ENCODE measurements around the gene TMEM232. TPM values are rescaled to one million over a fixed set of nuclear protein-coding genes. Genes with fewer than 3 reads are reported as not detected.
A peak's percentile ranks its signal among the peaks of the same experiment; 100 is the strongest.

TMEM232 gene
- total and polyA plus RNA-seq, 8 donors = 2.4 to 8.4 (median 5.2) TPM

DNA sequence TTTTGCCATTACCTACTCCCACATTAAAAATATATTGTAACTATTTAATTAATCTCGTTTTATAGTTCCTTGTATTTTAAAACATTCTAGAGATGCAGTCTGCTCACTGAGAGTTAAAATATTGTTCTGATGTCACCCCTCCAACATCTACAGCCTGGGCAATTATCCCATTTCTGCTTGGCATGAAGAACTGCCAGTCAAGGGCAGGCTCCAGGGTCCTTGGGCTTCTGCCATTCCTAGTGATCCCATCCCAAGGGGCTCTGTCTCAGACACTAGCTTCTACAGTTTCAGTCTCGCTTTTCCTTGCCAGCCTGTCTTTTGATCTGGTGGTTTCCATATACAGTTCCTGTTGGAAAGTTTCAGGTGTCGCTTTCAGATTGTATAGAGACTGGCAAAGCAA is 287.2 kb downstream of the TMEM232 start:
- ATAC-seq (no peak), DNase-seq (no peak)
- TF ChIP-seq, protein P1, sequence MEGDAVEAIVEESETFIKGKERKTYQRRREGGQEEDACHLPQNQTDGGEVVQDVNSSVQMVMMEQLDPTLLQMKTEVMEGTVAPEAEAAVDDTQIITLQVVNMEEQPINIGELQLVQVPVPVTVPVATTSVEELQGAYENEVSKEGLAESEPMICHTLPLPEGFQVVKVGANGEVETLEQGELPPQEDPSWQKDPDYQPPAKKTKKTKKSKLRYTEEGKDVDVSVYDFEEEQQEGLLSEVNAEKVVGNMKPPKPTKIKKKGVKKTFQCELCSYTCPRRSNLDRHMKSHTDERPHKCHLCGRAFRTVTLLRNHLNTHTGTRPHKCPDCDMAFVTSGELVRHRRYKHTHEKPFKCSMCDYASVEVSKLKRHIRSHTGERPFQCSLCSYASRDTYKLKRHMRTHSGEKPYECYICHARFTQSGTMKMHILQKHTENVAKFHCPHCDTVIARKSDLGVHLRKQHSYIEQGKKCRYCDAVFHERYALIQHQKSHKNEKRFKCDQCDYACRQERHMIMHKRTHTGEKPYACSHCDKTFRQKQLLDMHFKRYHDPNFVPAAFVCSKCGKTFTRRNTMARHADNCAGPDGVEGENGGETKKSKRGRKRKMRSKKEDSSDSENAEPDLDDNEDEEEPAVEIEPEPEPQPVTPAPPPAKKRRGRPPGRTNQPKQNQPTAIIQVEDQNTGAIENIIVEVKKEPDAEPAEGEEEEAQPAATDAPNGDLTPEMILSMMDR (IDR thresholded peaks at IDR 0.05) = no peak
- intact Hi-C loops (cut with DNase I) = no loop called here
- Histone ChIP-seq H3K27me3 (no peaks in the 10 kb centered on the region), H3K9me3 (peaks cover 0 to 4% of the 10 kb centered on the region in 2 donors), H3K36me3 (no peaks in the 10 kb centered on the region), H3K4me1 (no peaks in the 10 kb centered on the region), H3K27ac (no peak overlapping the region), H3K4me3 (no peak overlapping the region)

DNA sequence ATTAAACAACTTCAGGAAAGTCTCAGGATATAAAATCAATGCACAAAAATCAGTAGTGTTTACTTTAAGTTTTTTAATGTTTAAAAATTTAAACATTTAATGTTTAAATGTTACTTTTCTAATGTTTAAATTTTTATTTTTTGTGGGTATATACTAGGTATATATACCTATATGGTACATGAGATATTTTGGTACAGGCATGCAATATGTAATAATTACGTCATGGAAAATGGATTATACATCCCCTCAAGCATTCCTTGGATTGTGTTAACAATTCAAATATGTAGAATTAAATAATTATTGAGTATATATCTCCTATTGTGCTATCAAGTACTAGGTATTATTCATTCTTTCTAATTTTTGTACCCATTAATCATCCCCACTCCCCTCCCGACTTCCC is 291.3 kb downstream of the TMEM232 start:
- DNase-seq (no peak), ATAC-seq (no peak)
- Histone ChIP-seq H3K4me1 (no peaks in the 10 kb centered on the region), H3K9me3 (peaks cover 0 to 10% of the 10 kb centered on the region in 2 donors), H3K27me3 (no peaks in the 10 kb centered on the region), H3K36me3 (no peaks in the 10 kb centered on the region), H3K4me3 (no peak overlapping the region), H3K27ac (no peak overlapping the region)
- TF ChIP-seq, protein P1 (IDR thresholded peaks at IDR 0.05) = no peak
- intact Hi-C loops (cut with DNase I) = no loop called here

DNA sequence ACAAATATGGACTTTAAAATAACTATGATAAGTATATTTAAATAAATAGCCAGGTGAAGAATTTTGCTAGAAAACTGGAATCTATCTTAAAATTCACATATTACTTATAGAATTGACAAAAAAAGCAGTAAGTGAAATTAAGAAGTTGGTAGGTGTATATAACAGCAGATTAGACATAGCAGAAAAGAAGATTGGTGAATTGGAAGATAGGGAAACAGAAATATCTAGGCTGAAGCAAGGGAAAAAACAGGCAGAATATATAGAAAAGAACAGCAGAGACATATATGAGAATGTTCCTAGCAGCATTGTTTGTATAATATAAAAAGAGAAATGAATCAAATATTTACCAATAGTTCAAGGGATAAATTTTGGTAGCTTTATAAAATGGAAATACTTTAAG is 294.9 kb downstream of the TMEM232 start:
- H3K4me1 ChIP-seq = no peaks in the 10 kb centered on the region
- no peaks in the 10 kb centered on the region for H3K36me3 ChIP-seq
- DNase-seq = no peak
- TF ChIP-seq, protein P1 (IDR thresholded peaks at IDR 0.05) = no peak
- intact Hi-C loops (cut with DNase I) = no loop called here
- no peaks in the 10 kb centered on the region for H3K27me3 ChIP-seq
- ATAC-seq = no peak
- no peak overlapping the region for H3K4me3 ChIP-seq
- H3K9me3 ChIP-seq = peaks cover 0 to 7% of the 10 kb centered on the region in 2 donors
- no peak overlapping the region for H3K27ac ChIP-seq

DNA sequence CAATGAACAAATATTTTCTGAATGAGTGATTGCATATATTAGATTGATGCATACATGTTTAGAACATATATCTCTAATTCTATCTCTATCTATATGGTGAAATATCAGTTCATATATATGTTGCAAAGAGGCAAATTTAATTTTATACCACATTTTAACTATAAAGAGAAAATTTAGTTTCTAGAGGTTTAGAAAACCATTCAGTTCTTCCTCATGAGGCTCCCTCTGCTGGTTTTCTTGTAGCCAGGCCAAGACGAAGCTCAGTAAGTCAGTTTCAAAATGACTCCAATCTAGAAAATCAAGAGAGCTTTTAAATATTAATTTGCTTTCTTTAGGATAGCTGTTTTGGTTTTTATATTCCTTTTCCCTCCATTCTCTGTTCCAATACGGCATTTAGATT is 312.1 kb downstream of the TMEM232 start:
- ATAC-seq = no peak

DNA sequence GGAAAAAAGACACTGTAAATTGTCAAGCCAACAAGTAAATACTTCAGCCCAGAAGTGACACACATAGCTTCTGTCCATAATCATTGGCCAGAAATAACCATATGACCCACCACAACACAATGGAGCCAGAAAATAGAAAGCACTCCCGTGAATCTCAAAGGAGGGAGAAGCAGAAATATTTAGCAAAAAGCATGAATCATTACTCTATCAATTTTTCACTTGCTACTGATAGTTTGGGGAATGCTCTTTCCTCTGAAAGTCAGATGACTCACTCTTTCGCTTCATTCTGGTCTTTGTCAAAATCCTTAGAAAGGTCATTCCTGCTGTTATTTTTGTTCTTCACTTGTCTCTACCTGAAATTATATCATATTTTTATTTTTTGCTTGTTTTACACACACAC is 312.6 kb downstream of the TMEM232 start:
- intact Hi-C loops (cut with DNase I) = no loop called here
- Histone ChIP-seq H3K9me3 (no peaks in the 10 kb centered on the region), H3K4me1 (no peaks in the 10 kb centered on the region), H3K36me3 (no peaks in the 10 kb centered on the region), H3K27me3 (no peaks in the 10 kb centered on the region), H3K27ac (no peak overlapping the region), H3K4me3 (no peak overlapping the region)
- TF ChIP-seq, protein P1 (IDR thresholded peaks at IDR 0.05) = no peak
- no peak for DNase-seq
- ATAC-seq = no peak

More for the DNA sequence above, 312.1 kb downstream of the TMEM232 start:
- intact Hi-C loops (cut with DNase I) = no loop called here
- H3K4me1 ChIP-seq = no peaks in the 10 kb centered on the region
- H3K36me3 ChIP-seq = no peaks in the 10 kb centered on the region
- H3K9me3 ChIP-seq = no peaks in the 10 kb centered on the region
- no peak overlapping the region for H3K27ac ChIP-seq
- TF ChIP-seq, protein P1 (IDR thresholded peaks at IDR 0.05) = peak in 1 of 2 donors; percentile 23
- H3K4me3 ChIP-seq = no peak overlapping the region
- peak in 1 of 4 donors; percentile 17 for DNase-seq
- no peaks in the 10 kb centered on the region for H3K27me3 ChIP-seq

Measured in left lung (tissue), 10 donors.